Measurements from ENCODE around the gene CCHCR1.
A peak's percentile ranks its signal among the peaks of the same experiment; 100 is the strongest.

CCHCR1 gene

DNA sequence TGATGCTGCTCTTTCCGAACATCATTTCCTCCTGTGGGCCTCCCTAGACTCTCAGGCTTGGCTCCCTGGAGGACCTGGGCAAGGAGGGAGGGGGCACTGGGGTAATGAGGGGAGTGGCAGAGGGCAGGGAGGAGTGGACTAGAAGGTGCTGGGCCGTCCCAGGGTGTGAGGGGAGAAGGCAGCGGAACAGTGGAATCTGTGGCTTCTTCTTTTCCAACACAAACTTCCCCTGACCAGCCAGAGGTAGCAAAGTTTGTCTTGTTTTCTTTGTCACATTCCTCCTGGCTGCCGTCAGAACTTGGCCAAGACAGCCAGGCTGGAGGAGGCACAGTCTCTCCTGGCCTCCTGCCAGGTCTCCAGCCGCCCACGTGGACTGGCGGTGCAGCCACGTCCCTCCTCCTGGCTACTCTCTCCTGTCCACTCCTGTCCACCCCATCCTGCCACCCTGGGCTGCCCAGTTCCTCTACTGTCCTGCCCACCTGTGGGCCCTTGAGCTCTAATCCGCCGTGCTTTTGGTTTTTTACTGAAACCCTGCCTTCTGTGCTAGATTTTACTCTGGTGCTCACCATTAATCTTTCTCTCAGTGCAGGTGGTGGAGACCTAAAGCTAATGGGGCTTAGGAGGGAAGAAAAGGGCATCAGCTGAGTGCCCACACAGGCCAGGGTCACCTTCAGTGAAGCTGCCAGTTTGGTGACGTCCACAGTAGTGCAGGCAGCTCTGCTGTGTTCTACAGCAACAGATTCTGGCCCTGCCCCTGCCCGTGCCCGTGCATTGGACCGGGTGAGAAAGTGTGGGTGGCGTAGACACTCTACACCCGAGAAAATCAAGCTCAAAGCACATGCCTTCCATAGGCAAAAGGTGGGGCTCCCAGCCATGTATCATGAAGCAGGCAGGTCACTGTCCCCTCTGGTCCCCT, 34.6 kb downstream of the CCHCR1 start:
- no peak overlapping the region for H3K4me3 ChIP-seq (ENCODE audit: low read length)
- DNase-seq (ENCODE audit: low read depth), result peak; percentile 73
- TF ChIP-seq CTCF (conservative IDR thresholded peaks at IDR 0.05; ENCODE audit: low read depth, low read length), result no peak

GRCh38 chr6:31121131-31121790, 36.3 kb downstream of the CCHCR1 start:
- no peak for DNase-seq (ENCODE audit: low read depth)
- no peak for TF ChIP-seq CTCF (conservative IDR thresholded peaks at IDR 0.05; ENCODE audit: low read depth, low read length)
- H3K4me3 ChIP-seq (ENCODE audit: low read length), result no peak overlapping the region

- no peak for TF ChIP-seq CTCF (conservative IDR thresholded peaks at IDR 0.05; ENCODE audit: low read depth, low read length)
- no peak for DNase-seq (ENCODE audit: low read depth)
- no peak within 1 kb of the TSS for H3K4me3 ChIP-seq (ENCODE audit: low read length)
Observed at GRCh38 chr6:31120151-31120915, 37.3 kb downstream of the CCHCR1 start, which contains the start of gene CDSN. Gene CDSN (minus strand): TSS chr6:31120446. CDS start chr6:31120419, 27 bp downstream.

DNA sequence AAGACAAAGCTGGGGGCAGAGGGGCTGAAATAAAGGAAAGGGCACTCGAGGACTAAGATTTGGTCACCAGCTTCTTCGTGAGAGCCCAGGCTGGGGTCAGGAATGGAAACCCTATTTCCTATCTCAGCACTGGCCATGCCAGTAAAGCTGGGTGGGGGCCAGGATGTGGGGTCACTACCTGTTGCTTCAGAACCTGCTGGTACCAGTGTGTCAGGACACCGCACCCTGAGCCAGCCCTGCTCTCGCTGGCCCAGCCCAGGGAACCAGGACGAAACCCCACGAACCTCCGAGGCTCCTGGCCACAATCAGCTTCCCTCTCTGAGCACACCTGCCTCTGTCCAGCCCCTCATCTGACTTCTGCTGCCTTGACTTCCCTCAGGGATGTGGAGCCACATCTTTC, 39.4 kb downstream of the CCHCR1 start:
- no peak for DNase-seq (ENCODE audit: low read depth)
- no peak for TF ChIP-seq CTCF (conservative IDR thresholded peaks at IDR 0.05; ENCODE audit: low read depth, low read length)
- no peak overlapping the region for H3K4me3 ChIP-seq (ENCODE audit: low read length)

- TF ChIP-seq CTCF (conservative IDR thresholded peaks at IDR 0.05; ENCODE audit: low read depth, low read length), result no peak
- H3K4me3 ChIP-seq (ENCODE audit: low read length), result no peak overlapping the region
- no peak for DNase-seq (ENCODE audit: low read depth)
Observed at GRCh38 chr6:31116661-31117385, 40.8 kb downstream of the CCHCR1 start.

DNA sequence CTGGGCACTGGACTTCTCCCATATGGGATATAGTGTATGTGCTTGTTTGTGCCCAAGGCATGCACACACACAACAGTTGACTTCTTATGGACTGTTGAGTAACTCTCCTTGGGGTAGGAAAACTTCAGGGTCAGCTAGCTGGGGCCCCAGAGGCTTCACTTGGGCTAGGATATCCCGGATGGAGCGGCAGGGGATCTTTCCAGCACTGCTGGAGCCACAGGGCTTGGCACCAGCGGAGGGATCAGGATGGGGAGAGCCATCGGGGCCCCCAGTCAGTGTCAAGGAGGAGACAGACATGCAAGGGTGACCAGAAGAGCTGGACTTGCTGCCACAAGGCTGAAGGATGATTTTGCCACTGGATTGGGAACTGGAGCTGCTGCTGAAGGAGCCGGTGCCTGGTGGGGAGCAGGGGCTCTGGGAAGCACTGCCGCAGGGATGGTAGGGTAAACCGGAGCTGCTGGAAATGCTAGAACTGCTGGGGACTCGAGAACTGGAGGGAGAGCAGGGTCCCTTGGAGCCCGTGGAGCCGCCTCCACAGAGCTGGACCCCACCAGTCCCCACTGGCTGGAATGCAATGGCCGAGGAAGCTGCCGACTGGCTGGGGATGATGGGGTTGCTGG, 41.6 kb downstream of the CCHCR1 start:
- TF ChIP-seq CTCF (conservative IDR thresholded peaks at IDR 0.05; ENCODE audit: low read depth, low read length), result no peak
- DNase-seq (ENCODE audit: low read depth), result no peak
- no peak overlapping the region for H3K4me3 ChIP-seq (ENCODE audit: low read length)

All from retinal pigment epithelial cell (primary cell).